ENCODE measurements around the gene BOC. TPM values are rescaled to one million over a fixed set of nuclear protein-coding genes. Genes with fewer than 3 reads are reported as not detected.

BOC gene
- total and polyA plus RNA-seq, 2 experiments from 2014 or later: 2.1 to 4.1 TPM

DNA sequence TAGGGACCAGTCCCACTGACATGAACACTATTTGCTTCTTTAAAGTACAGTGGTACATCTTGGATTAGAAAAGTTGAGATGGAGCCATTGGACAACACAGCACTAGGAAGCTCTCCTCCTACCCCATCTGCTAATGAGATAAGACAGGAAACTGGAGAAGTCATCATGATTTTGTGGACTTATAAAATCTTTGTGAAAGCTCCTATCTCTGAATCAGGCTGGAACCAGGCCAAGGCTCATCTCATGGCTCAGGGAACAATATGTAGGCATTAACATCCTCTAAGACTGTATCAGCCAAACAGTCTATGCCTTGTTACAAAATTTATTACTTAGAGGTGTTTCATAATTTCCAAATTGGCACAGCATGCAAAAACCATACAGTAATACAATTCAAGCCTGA is 84.1 kb downstream of the BOC start:
- Histone ChIP-seq H3K36me3 (ENCODE audit: insufficient read depth) (no peaks in the 10 kb centered on the region), H3K27me3 (ENCODE audit: insufficient read depth) (no peaks in the 10 kb centered on the region), H4K20me1 (replicated peaks; ENCODE audit: insufficient read depth) (no peaks in the 10 kb centered on the region; the same call in 1 of the 2 replicates), H3K4me1 (ENCODE audit: insufficient read depth) (no peaks in the 10 kb centered on the region; the same call in 1 of the 2 replicates), H2AFZ (no peak overlapping the region), H3K4me2 (no peak overlapping the region), H3F3A (replicated peaks; ENCODE audit: low read depth) (no peaks in the 10 kb centered on the region), H3K27ac (ENCODE audit: low read depth) (no peak overlapping the region), H3K9me2 (ENCODE audit: insufficient read depth) (no peaks in the 10 kb centered on the region), H3K79me2 (replicated peaks; ENCODE audit: insufficient read depth) (no peaks in the 10 kb centered on the region), H3K4me3 (no peak overlapping the region)
- H3K36me3 Mint-ChIP-seq (ENCODE audit: low read depth): no peaks in the 10 kb centered on the region
- H3K4me1 Mint-ChIP-seq: peaks cover 14% of the 10 kb centered on the region
- TF ChIP-seq ZNF114 (CRISPR knock-in tag; IDR thresholded peaks at IDR 0.05): no peak
- TF ChIP-seq ZNF331 (CRISPR knock-in tag; IDR thresholded peaks at IDR 0.05; ENCODE audit: low read depth): no peak
- TF ChIP-seq, protein P1, sequence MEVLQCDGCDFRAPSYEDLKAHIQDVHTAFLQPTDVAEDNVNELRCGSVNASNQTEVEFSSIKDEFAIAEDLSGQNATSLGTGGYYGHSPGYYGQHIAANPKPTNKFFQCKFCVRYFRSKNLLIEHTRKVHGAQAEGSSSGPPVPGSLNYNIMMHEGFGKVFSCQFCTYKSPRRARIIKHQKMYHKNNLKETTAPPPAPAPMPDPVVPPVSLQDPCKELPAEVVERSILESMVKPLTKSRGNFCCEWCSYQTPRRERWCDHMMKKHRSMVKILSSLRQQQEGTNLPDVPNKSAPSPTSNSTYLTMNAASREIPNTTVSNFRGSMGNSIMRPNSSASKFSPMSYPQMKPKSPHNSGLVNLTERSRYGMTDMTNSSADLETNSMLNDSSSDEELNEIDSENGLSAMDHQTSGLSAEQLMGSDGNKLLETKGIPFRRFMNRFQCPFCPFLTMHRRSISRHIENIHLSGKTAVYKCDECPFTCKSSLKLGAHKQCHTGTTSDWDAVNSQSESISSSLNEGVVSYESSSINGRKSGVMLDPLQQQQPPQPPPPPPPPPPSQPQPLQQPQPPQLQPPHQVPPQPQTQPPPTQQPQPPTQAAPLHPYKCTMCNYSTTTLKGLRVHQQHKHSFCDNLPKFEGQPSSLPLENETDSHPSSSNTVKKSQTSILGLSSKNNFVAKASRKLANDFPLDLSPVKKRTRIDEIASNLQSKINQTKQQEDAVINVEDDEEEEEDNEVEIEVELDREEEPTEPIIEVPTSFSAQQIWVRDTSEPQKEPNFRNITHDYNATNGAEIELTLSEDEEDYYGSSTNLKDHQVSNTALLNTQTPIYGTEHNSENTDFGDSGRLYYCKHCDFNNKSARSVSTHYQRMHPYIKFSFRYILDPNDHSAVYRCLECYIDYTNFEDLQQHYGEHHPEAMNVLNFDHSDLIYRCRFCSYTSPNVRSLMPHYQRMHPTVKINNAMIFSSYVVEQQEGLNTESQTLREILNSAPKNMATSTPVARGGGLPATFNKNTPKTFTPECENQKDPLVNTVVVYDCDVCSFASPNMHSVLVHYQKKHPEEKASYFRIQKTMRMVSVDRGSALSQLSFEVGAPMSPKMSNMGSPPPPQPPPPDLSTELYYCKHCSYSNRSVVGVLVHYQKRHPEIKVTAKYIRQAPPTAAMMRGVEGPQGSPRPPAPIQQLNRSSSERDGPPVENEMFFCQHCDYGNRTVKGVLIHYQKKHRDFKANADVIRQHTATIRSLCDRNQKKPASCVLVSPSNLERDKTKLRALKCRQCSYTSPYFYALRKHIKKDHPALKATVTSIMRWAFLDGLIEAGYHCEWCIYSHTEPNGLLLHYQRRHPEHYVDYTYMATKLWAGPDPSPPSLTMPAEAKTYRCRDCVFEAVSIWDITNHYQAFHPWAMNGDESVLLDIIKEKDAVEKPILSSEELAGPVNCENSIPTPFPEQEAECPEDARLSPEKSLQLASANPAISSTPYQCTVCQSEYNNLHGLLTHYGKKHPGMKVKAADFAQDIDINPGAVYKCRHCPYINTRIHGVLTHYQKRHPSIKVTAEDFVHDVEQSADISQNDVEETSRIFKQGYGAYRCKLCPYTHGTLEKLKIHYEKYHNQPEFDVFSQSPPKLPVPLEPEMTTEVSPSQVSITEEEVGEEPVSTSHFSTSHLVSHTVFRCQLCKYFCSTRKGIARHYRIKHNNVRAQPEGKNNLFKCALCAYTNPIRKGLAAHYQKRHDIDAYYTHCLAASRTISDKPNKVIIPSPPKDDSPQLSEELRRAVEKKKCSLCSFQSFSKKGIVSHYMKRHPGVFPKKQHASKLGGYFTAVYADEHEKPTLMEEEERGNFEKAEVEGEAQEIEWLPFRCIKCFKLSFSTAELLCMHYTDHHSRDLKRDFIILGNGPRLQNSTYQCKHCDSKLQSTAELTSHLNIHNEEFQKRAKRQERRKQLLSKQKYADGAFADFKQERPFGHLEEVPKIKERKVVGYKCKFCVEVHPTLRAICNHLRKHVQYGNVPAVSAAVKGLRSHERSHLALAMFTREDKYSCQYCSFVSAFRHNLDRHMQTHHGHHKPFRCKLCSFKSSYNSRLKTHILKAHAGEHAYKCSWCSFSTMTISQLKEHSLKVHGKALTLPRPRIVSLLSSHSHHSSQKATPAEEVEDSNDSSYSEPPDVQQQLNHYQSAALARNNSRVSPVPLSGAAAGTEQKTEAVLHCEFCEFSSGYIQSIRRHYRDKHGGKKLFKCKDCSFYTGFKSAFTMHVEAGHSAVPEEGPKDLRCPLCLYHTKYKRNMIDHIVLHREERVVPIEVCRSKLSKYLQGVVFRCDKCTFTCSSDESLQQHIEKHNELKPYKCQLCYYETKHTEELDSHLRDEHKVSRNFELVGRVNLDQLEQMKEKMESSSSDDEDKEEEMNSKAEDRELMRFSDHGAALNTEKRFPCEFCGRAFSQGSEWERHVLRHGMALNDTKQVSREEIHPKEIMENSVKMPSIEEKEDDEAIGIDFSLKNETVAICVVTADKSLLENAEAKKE (CRISPR knock-in tag; IDR thresholded peaks at IDR 0.05): no peak
- TF ChIP-seq JUNB (IDR thresholded peaks at IDR 0.05; ENCODE audit: unreplicated experiment): no peak
- no peak for TF ChIP-seq STAT1 (IDR thresholded peaks at IDR 0.05; ENCODE audit: unreplicated experiment)
- TF ChIP-seq POLR2AphosphoS5 (IDR thresholded peaks at IDR 0.05; ENCODE audit: low read depth): no peak
- TF ChIP-seq, protein P2, sequence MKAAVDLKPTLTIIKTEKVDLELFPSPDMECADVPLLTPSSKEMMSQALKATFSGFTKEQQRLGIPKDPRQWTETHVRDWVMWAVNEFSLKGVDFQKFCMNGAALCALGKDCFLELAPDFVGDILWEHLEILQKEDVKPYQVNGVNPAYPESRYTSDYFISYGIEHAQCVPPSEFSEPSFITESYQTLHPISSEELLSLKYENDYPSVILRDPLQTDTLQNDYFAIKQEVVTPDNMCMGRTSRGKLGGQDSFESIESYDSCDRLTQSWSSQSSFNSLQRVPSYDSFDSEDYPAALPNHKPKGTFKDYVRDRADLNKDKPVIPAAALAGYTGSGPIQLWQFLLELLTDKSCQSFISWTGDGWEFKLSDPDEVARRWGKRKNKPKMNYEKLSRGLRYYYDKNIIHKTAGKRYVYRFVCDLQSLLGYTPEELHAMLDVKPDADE (IDR thresholded peaks at IDR 0.05): no peak
- no peak for TF ChIP-seq NANOG (IDR thresholded peaks at IDR 0.05; ENCODE audit: borderline replicate concordance)
- no peak for TF ChIP-seq CREB1 (CRISPR knock-in tag; IDR thresholded peaks at IDR 0.05; ENCODE audit: low read depth)
- TF ChIP-seq, protein P3, sequence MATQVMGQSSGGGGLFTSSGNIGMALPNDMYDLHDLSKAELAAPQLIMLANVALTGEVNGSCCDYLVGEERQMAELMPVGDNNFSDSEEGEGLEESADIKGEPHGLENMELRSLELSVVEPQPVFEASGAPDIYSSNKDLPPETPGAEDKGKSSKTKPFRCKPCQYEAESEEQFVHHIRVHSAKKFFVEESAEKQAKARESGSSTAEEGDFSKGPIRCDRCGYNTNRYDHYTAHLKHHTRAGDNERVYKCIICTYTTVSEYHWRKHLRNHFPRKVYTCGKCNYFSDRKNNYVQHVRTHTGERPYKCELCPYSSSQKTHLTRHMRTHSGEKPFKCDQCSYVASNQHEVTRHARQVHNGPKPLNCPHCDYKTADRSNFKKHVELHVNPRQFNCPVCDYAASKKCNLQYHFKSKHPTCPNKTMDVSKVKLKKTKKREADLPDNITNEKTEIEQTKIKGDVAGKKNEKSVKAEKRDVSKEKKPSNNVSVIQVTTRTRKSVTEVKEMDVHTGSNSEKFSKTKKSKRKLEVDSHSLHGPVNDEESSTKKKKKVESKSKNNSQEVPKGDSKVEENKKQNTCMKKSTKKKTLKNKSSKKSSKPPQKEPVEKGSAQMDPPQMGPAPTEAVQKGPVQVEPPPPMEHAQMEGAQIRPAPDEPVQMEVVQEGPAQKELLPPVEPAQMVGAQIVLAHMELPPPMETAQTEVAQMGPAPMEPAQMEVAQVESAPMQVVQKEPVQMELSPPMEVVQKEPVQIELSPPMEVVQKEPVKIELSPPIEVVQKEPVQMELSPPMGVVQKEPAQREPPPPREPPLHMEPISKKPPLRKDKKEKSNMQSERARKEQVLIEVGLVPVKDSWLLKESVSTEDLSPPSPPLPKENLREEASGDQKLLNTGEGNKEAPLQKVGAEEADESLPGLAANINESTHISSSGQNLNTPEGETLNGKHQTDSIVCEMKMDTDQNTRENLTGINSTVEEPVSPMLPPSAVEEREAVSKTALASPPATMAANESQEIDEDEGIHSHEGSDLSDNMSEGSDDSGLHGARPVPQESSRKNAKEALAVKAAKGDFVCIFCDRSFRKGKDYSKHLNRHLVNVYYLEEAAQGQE (IDR thresholded peaks at IDR 0.05; ENCODE audit: unreplicated experiment): no peak
- TF ChIP-seq, protein P4, sequence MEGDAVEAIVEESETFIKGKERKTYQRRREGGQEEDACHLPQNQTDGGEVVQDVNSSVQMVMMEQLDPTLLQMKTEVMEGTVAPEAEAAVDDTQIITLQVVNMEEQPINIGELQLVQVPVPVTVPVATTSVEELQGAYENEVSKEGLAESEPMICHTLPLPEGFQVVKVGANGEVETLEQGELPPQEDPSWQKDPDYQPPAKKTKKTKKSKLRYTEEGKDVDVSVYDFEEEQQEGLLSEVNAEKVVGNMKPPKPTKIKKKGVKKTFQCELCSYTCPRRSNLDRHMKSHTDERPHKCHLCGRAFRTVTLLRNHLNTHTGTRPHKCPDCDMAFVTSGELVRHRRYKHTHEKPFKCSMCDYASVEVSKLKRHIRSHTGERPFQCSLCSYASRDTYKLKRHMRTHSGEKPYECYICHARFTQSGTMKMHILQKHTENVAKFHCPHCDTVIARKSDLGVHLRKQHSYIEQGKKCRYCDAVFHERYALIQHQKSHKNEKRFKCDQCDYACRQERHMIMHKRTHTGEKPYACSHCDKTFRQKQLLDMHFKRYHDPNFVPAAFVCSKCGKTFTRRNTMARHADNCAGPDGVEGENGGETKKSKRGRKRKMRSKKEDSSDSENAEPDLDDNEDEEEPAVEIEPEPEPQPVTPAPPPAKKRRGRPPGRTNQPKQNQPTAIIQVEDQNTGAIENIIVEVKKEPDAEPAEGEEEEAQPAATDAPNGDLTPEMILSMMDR (conservative IDR thresholded peaks at IDR 0.05; ENCODE audit: low read depth in 2 of 2): no peak
- no peak for TF ChIP-seq EZH2phosphoT487 (IDR thresholded peaks at IDR 0.05; ENCODE audit: unreplicated experiment)
- no peak for TF ChIP-seq EZH2 (IDR thresholded peaks at IDR 0.05; ENCODE audit: low read depth, unreplicated experiment)
- no peak overlapping the region for H3K4me3 Mint-ChIP-seq
- DNase-seq (ENCODE audit: low spot score) (no peak), ATAC-seq (no peak)
- no peak overlapping the region for H3K27ac Mint-ChIP-seq
- H3K9me3 Mint-ChIP-seq: no peaks in the 10 kb centered on the region; the same call in 2 of the 3 replicates
- peaks cover 1% of the 10 kb centered on the region for H3K27me3 Mint-ChIP-seq (ENCODE audit: insufficient read depth, low read depth, poor library complexity)
